Mucosa of gallbladder (tissue), 1 donor: ENCODE data around the gene NPC1. TPM values are rescaled to one million over a fixed set of nuclear protein-coding genes. Genes with fewer than 3 reads are reported as not detected.
"Not testable (repeated sequence)": the region's sequence is repeated elsewhere in the genome, so short reads cannot be mapped to it uniquely, and the experiment has no call there.

Experiments
- DNase-seq: peaks from one replicate; pipeline ENCODE4 v3.0.0-alpha.2; 2020; ENCODE audit warnings: low spot score
- total RNA-seq: library from RNA; stranded (reverse); gene quantifications from one replicate; pipeline ENCODE4 v1.2.1, GENCODE V29; 2021
- donor health status: DM: no; HTN: no; CAD: no.

NPC1 gene
- total RNA-seq, 1 donor from 2014 or later, result 43.6 TPM

DNA sequence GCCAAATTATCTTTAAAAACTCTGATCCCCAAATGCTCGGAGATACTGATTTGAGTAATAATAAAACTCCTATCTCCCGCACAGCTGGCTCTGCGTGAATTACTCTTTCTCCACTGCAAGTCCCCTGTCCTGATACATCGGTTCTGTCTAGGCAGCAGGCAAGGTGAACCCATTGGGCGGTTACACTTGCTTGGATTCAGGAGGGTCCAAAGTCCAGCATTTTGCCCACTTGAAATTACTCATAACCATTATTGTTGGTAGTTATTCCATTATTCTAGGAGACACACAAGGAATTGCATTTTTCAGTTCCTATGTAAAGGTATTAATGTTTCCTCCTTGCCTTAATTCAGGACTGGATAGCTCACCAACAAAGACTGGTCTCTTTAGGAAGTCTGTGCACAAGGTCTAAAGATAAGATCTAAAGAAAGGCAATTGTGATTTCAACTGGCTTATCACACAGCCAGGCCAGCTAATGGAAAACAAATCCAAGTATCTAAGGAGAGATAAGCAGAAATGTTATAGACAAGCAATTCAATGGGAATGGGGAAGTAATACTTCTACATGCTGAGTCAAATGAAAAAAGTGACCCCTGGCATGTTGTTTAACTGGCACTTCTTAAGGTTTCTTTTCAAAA lies 23.2 kb upstream of the NPC1 start:
- DNase-seq, result peak; percentile 26

DNA sequence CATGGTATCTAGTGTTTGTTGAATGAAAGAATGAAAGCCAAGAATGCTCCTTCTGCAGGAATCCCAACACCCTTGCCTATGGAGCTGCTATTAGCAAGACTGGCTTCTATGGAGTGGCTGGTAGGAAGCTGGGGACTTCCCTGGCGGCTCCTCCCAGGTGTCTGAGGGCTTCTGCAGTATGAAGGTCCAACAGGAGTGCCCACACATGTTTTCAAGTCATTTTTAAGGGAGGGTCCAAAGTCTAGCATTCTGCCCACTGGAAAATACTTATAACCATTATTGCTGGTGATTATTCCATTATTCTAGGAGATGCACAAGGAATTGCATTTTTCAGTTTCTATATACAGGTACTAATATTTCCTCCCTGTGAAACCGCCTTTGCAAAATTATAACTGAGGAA lies 21.9 kb upstream of the NPC1 start:
- DNase-seq, result no peak

GRCh38 chr18:23605941-23606340 lies 19.6 kb upstream of the NPC1 start:
- DNase-seq, result no peak

DNA sequence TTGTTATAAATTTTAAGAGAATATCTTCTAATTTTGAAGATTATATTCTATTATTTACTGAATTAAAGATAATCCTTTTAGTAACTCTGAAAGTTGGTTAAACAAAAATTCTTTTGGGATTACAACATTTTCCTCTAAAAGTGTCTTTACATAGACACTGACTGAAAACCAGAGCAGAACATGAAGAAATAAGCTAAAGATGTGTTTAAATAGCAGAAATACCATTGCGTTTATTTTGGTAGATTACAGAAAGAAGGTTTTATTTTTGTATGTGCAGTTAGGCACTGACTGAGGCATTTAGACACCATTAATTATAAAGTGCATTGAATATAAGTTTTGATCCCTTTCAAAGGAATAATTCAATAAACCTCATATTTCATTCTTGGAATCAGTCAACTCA lies 13.5 kb upstream of the NPC1 start:
- no peak for DNase-seq

GRCh38 chr18:23596183-23596582 lies 9.9 kb upstream of the NPC1 start:
- no peak for DNase-seq

DNA sequence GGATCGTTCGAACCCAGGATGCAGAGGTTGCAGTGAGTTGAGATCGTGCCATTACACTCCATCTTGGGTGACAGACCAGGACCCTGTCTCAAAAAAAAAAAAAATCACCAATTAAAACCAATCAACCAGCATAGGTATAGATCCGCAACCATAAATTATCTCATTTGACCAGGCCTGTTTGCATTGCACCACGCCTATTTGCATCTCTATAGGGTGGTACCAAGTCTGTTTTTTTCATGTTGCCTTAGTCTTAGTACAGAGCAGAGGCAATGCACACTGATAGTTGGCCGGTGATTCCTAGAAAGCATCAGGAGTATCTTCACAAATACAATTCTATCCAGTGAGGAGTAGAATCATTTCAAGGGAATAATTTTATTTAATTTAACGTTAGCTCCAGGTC lies 9.3 kb upstream of the NPC1 start:
- DNase-seq, result no peak

GRCh38 chr18:23593720-23594119 lies 7.4 kb upstream of the NPC1 start:
- no peak for DNase-seq

DNA sequence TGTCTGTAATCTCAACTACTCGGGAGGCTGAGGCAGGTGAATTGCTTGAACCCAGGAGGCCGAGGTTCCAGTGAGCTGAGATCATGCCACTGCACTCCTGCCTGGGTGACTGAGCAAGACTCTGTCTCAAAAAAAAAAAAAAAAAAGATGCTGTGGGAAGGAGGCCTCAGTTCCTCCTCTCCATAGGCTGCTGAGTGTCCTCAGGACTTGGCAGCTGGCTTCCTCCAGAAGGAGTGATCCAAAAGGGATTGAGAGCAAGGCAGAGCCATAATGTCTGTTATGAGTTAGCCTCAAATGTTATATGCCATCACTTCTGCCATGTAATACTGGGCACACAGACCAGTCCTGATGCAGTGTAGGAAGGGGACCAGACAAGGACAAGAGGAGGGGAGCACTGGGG lies 6.6 kb upstream of the NPC1 start:
- no peak for DNase-seq

- DNase-seq, result no peak
These were observed 4.7 kb upstream of the NPC1 start for GRCh38 chr18:23591011-23591410.

GRCh38 chr18:23588836-23589560 lies 2.7 kb upstream of the NPC1 start:
- no peak for DNase-seq

GRCh38 chr18:23587220-23587642 lies 925 bp upstream of the NPC1 start:
- no peak for DNase-seq

- no peak for DNase-seq
These were observed 433 bp downstream of the NPC1 start for GRCh38 chr18:23585897-23586248.

DNA sequence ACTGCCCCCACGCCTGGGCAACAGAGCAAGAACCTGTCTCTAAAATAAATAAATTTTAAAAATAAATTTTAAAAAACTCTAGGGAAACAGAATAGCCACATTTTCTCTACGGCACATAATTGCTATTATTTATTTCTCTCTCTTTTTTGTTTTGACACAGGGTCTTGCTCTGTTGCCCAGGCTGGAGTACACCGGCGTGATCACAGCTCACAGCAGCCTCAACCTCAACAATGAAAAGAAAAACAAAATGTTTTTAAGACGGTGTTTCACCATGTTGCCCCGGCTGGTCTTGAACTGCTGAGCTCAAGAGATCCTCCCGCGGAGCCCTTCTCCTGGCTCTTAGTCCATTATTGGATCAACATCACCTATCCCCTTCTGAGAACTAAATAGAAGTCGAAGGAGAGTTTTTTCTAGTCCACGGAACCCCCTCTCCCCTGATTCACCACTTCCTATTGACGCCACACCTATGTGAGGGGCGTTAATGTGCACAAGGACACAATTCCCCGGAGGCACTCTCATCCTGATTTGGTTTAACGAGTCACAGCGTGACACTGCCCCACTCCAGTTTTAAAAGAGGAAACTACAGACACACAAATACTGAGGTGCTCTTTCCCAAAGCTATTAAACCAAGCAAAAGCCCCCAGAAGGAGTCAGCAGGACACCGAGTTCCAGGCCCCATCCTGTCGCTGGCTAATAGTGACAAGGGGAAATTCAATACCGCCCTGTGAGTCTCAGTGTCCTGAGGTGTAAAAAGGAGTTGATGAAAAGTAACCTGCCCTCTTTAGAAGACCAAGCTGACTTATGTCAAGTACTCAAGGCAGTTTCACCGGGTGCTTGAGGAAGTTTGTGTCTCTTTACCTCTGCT lies 1.1 kb downstream of the NPC1 start:
- DNase-seq, result no peak

DNA sequence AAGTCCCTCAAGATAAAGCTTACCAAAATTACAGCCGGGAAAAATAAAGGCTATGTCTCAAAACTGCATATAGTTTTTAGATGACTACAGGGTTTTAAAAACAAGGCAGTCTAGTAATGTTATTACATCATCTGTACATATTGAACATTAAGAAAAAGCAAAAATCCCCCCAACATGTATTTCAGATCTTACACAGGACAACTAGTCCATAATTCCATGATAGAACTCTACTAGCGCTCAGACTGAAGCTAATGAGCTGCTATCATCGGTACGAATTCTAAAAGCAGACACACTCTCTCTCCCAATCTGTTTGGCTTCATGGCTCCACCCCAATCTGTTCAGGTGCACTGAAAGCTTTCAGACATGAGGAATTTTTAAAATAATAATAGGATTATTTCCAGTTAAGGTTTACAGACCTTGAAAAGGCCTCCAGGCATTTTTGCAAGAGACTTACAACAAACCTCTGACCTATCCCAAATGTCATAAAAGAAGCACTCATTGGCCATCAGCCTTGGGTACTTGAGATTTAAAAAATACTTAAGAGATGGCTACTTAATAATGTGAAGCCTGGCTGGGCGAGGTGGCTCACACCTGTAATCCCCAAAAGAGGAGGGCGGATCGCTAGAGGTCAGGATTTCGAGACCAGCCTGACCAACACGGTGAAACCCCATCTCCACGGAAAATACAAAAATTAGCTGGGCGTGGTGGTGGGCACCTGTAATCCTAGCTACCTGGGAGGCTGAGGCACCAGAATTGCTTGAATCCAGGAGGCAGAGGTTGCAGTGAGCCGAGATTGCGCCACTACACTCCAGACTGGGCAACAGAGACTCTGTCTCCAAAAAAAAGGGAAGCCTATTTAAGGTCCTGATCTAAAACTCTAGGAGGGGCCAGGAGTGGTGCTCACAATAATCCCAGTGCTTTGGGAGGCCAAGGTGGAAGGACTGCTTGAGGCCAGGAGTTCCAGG lies 2.0 kb downstream of the NPC1 start:
- DNase-seq, result no peak

DNA sequence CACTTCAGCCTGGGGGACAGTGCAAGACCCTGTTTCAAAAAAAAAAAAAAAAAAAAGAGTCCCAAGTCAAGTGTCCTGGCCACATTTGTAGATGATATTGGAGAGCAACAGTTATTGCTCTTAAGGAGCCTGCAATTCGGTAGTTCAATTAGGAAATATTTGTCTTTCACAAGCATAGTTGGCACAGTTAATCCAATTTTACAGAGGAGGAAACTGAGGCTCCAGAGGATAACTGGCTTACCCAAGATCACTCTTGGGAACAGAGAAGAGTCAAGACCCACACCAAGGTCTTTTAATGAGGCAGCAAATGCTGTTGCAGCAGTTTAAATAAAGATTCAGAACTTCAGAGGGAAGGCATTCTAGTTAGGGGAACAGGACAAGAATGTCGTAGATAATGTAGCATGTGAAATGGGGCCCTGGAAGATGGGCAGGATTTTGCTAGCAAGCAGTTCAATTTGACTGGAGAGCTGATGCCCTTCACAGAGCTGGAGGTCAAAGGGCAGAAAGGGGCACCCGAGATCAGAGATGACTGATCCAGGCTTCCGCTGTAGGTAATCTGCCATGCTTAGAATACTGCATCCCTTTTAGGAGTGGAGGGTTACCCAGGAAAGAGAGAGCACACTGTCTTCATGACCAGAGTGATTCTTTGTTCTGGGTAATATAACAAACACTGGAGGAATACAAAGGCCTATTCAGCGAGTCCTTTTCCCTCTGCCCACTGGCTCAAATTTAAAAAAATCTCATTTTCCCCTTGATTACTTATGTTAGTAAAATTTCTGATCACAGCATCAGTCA lies 3.0 kb downstream of the NPC1 start:
- DNase-seq, result no peak

GRCh38 chr18:23580677-23581367 lies 5.5 kb downstream of the NPC1 start:
- no peak for DNase-seq

GRCh38 chr18:23578891-23579653 lies 7.2 kb downstream of the NPC1 start:
- no peak for DNase-seq

GRCh38 chr18:23578067-23578701 lies 8.1 kb downstream of the NPC1 start:
- no peak for DNase-seq

DNA sequence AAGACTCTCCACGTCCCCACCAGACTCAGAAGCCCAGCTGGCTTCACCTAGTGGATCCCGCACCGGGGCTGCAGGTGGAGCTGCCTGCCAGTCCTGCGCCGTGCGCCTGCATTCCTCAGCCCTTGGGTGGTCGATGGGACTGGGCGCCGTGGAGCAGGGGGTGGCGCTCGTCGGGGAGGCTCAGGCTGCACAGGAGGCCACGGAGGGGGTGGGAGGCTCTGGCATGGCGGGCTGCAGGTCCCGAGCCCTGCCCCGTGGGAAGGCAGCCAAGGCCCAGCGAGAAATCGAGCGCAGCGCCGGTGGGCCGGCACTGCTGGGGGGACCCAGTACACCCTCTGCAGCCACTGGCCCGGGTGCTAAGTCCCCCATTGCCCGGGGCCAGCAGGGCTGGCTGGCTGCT lies 8.8 kb downstream of the NPC1 start:
- DNase-seq, result not testable (repeated sequence)
